ENCODE data around the gene GHRL.
"Not testable (repeated sequence)": the region's sequence is repeated elsewhere in the genome, so short reads cannot be mapped to it uniquely, and the experiment has no call there.

GHRL gene

GRCh38 chr3:10272977-10273376 is 19.8 kb downstream of the GHRL start:
- peaks cover 67% of the 10 kb centered on the region for H3K36me3 ChIP-seq (ENCODE audit: insufficient read depth, low read length)
- no peaks in the 10 kb centered on the region for H3K9me3 ChIP-seq (ENCODE audit: insufficient read depth, low read depth, low read length)
- no peaks in the 10 kb centered on the region for H3K4me1 ChIP-seq (ENCODE audit: insufficient read depth, low read length)
- H3K4me3 ChIP-seq (ENCODE audit: low read length), result no peak overlapping the region
- H3K27me3 ChIP-seq (ENCODE audit: insufficient read depth, low read length), result no peaks in the 10 kb centered on the region
- H3K27ac ChIP-seq (ENCODE audit: low read depth, low read length), result no peak overlapping the region
- 95% methylated on average over 2 of the region's 2 CpGs for WGBS
- H3K9ac ChIP-seq (ENCODE audit: low read depth, low read length), result no peak overlapping the region

- not testable (repeated sequence) for H3K4me3 ChIP-seq (ENCODE audit: low read length); H3K27ac ChIP-seq (ENCODE audit: low read depth, low read length); H3K9me3 ChIP-seq (ENCODE audit: insufficient read depth, low read depth, low read length); H3K27me3 ChIP-seq (ENCODE audit: insufficient read depth, low read length); H3K4me1 ChIP-seq (ENCODE audit: insufficient read depth, low read length); H3K9ac ChIP-seq (ENCODE audit: low read depth, low read length)
- peaks cover 67% of the 10 kb centered on the region for H3K36me3 ChIP-seq (ENCODE audit: insufficient read depth, low read length)
- 86% methylated on average over 11 of the region's 11 CpGs for WGBS
These were observed 20.3 kb downstream of the GHRL start for GRCh38 chr3:10272476-10272875.

GRCh38 chr3:10269443-10269842 is 23.3 kb downstream of the GHRL start:
- no peak overlapping the region for H3K4me3 ChIP-seq (ENCODE audit: low read length)
- no peaks in the 10 kb centered on the region for H3K27me3 ChIP-seq (ENCODE audit: insufficient read depth, low read length)
- H3K36me3 ChIP-seq (ENCODE audit: insufficient read depth, low read length), result peaks cover 65% of the 10 kb centered on the region
- 89% methylated on average over 5 of the region's 5 CpGs for WGBS
- no peaks in the 10 kb centered on the region for H3K9me3 ChIP-seq (ENCODE audit: insufficient read depth, low read depth, low read length)
- H3K9ac ChIP-seq (ENCODE audit: low read depth, low read length), result no peak overlapping the region
- H3K27ac ChIP-seq (ENCODE audit: low read depth, low read length), result no peak overlapping the region
- H3K4me1 ChIP-seq (ENCODE audit: insufficient read depth, low read length), result no peaks in the 10 kb centered on the region

- Histone ChIP-seq H3K27me3 (ENCODE audit: insufficient read depth, low read length) (no peaks in the 10 kb centered on the region), H3K4me3 (ENCODE audit: low read length) (no peak overlapping the region), H3K27ac (ENCODE audit: low read depth, low read length) (no peak overlapping the region), H3K9me3 (ENCODE audit: insufficient read depth, low read depth, low read length) (no peaks in the 10 kb centered on the region), H3K9ac (ENCODE audit: low read depth, low read length) (no peak overlapping the region), H3K4me1 (ENCODE audit: insufficient read depth, low read length) (0 out of 2 replicates have a peak, but pooled peaks cover 3% of the 10 kb centered on the region), H3K36me3 (ENCODE audit: insufficient read depth, low read length) (peaks cover 65% of the 10 kb centered on the region)
- 91% methylated on average over 5 of the region's 5 CpGs for WGBS
These were observed 23.8 kb downstream of the GHRL start for GRCh38 chr3:10268930-10269329.

GRCh38 chr3:10268116-10268515 is 24.6 kb downstream of the GHRL start:
- no peaks in the 10 kb centered on the region for H3K27me3 ChIP-seq (ENCODE audit: insufficient read depth, low read length)
- no peaks in the 10 kb centered on the region for H3K9me3 ChIP-seq (ENCODE audit: insufficient read depth, low read depth, low read length)
- no peak overlapping the region for H3K27ac ChIP-seq (ENCODE audit: low read depth, low read length)
- H3K4me1 ChIP-seq (ENCODE audit: insufficient read depth, low read length), result peaks cover 9% of the 10 kb centered on the region
- no peak overlapping the region for H3K4me3 ChIP-seq (ENCODE audit: low read length)
- H3K36me3 ChIP-seq (ENCODE audit: insufficient read depth, low read length), result peaks cover 60% of the 10 kb centered on the region
- no peak overlapping the region for H3K9ac ChIP-seq (ENCODE audit: low read depth, low read length)

- H3K9ac ChIP-seq (ENCODE audit: low read depth, low read length); H3K4me3 ChIP-seq (ENCODE audit: low read length); H3K27me3 ChIP-seq (ENCODE audit: insufficient read depth, low read length); H3K9me3 ChIP-seq (ENCODE audit: insufficient read depth, low read depth, low read length); H3K27ac ChIP-seq (ENCODE audit: low read depth, low read length): not testable (repeated sequence)
- H3K36me3 ChIP-seq (ENCODE audit: insufficient read depth, low read length), result peaks cover 59% of the 10 kb centered on the region
- 94% methylated on average over 7 of the region's 7 CpGs for WGBS
- peaks cover 10% of the 10 kb centered on the region for H3K4me1 ChIP-seq (ENCODE audit: insufficient read depth, low read length)
These were observed 25.8 kb downstream of the GHRL start for GRCh38 chr3:10266936-10267335.

GRCh38 chr3:10265833-10266232 is 26.9 kb downstream of the GHRL start:
- 97% methylated on average over 1 of the region's 2 CpGs for WGBS
- H3K9ac ChIP-seq (ENCODE audit: low read depth, low read length), result no peak overlapping the region
- H3K4me1 ChIP-seq (ENCODE audit: insufficient read depth, low read length), result peaks cover 10% of the 10 kb centered on the region
- H3K27me3 ChIP-seq (ENCODE audit: insufficient read depth, low read length), result no peaks in the 10 kb centered on the region
- H3K27ac ChIP-seq (ENCODE audit: low read depth, low read length), result no peak overlapping the region
- H3K4me3 ChIP-seq (ENCODE audit: low read length), result no peak overlapping the region
- H3K36me3 ChIP-seq (ENCODE audit: insufficient read depth, low read length), result peaks cover 56% of the 10 kb centered on the region
- no peaks in the 10 kb centered on the region for H3K9me3 ChIP-seq (ENCODE audit: insufficient read depth, low read depth, low read length)

GRCh38 chr3:10263646-10264363 is 28.9 kb downstream of the GHRL start:
- no peaks in the 10 kb centered on the region for H3K27me3 ChIP-seq (ENCODE audit: insufficient read depth, low read length)
- no peak overlapping the region for H3K9ac ChIP-seq (ENCODE audit: low read depth, low read length)
- no peak overlapping the region for H3K27ac ChIP-seq (ENCODE audit: low read depth, low read length)
- peaks cover 60% of the 10 kb centered on the region for H3K36me3 ChIP-seq (ENCODE audit: insufficient read depth, low read length)
- 47% methylated on average over 12 of the region's 12 CpGs for WGBS
- H3K4me1 ChIP-seq (ENCODE audit: insufficient read depth, low read length), result peaks cover 10% of the 10 kb centered on the region
- no peaks in the 10 kb centered on the region for H3K9me3 ChIP-seq (ENCODE audit: insufficient read depth, low read depth, low read length)
- H3K4me3 ChIP-seq (ENCODE audit: low read length), result no peak overlapping the region

GRCh38 chr3:10262027-10262426 is 30.7 kb downstream of the GHRL start:
- no peak overlapping the region for H3K27ac ChIP-seq (ENCODE audit: low read depth, low read length)
- no peaks in the 10 kb centered on the region for H3K27me3 ChIP-seq (ENCODE audit: insufficient read depth, low read length)
- peaks cover 10% of the 10 kb centered on the region for H3K4me1 ChIP-seq (ENCODE audit: insufficient read depth, low read length)
- no peak overlapping the region for H3K4me3 ChIP-seq (ENCODE audit: low read length)
- no peak overlapping the region for H3K9ac ChIP-seq (ENCODE audit: low read depth, low read length)
- H3K36me3 ChIP-seq (ENCODE audit: insufficient read depth, low read length), result peaks cover 43% of the 10 kb centered on the region
- WGBS, result 94% methylated on average over 4 of the region's 4 CpGs
- H3K9me3 ChIP-seq (ENCODE audit: insufficient read depth, low read depth, low read length), result no peaks in the 10 kb centered on the region

- H3K27me3 ChIP-seq (ENCODE audit: insufficient read depth, low read length), result no peaks in the 10 kb centered on the region
- 96% methylated on average over 6 of the region's 6 CpGs for WGBS
- H3K4me3 ChIP-seq (ENCODE audit: low read length), result no peak overlapping the region
- peaks cover 10% of the 10 kb centered on the region for H3K4me1 ChIP-seq (ENCODE audit: insufficient read depth, low read length)
- H3K9ac ChIP-seq (ENCODE audit: low read depth, low read length), result no peak overlapping the region
- H3K36me3 ChIP-seq (ENCODE audit: insufficient read depth, low read length), result peaks cover 46% of the 10 kb centered on the region
- no peak overlapping the region for H3K27ac ChIP-seq (ENCODE audit: low read depth, low read length)
- no peaks in the 10 kb centered on the region for H3K9me3 ChIP-seq (ENCODE audit: insufficient read depth, low read depth, low read length)
These were observed 32.5 kb downstream of the GHRL start for GRCh38 chr3:10260211-10260701.

GRCh38 chr3:10259798-10260197 is 32.9 kb downstream of the GHRL start:
- Histone ChIP-seq H3K36me3 (ENCODE audit: insufficient read depth, low read length) (peaks cover 49% of the 10 kb centered on the region), H3K27me3 (ENCODE audit: insufficient read depth, low read length) (no peaks in the 10 kb centered on the region), H3K27ac (ENCODE audit: low read depth, low read length) (no peak overlapping the region), H3K4me3 (ENCODE audit: low read length) (no peak overlapping the region), H3K9ac (ENCODE audit: low read depth, low read length) (no peak overlapping the region), H3K9me3 (ENCODE audit: insufficient read depth, low read depth, low read length) (no peaks in the 10 kb centered on the region), H3K4me1 (ENCODE audit: insufficient read depth, low read length) (peaks cover 10% of the 10 kb centered on the region)
- 91% methylated on average over 4 of the region's 4 CpGs for WGBS

- Histone ChIP-seq H3K27ac (ENCODE audit: low read depth, low read length) (no peak overlapping the region), H3K9ac (ENCODE audit: low read depth, low read length) (no peak overlapping the region), H3K9me3 (ENCODE audit: insufficient read depth, low read depth, low read length) (no peaks in the 10 kb centered on the region), H3K4me3 (ENCODE audit: low read length) (no peak overlapping the region), H3K27me3 (ENCODE audit: insufficient read depth, low read length) (no peaks in the 10 kb centered on the region), H3K4me1 (ENCODE audit: insufficient read depth, low read length) (peaks cover 8% of the 10 kb centered on the region), H3K36me3 (ENCODE audit: insufficient read depth, low read length) (peaks cover 49% of the 10 kb centered on the region)
- WGBS, result 96% methylated on average over 7 of the region's 7 CpGs
These were observed 33.7 kb downstream of the GHRL start for GRCh38 chr3:10259036-10259435.
